ENCODE measurements around the gene DEF6. TPM values are rescaled to one million over a fixed set of nuclear protein-coding genes. Genes with fewer than 3 reads are reported as not detected.

The DEF6 gene
- 11.3 to 12.8 TPM (median 11.4 TPM) in 3 replicates for total RNA-seq (2021)
- percentile 50 among the genes with signal in this experiment for Bru-seq, nascent RNA
- long read RNA-seq, experiment 1, transcript DEF6-201 (11 exons, 2,262 nt) = major isoform, 32 of 39 reads
- long read RNA-seq, experiment 1, partial matches to known transcripts = 2 of 39 reads
- long read RNA-seq, experiment 1, other reads (novel, unspliced or antisense) = 5 of 39 reads
- long read RNA-seq, experiment 2, transcript DEF6-201 (11 exons, 2,262 nt) = major isoform, 7 of 19 reads
- long read RNA-seq, experiment 2, partial matches to known transcripts = 11 of 19 reads
- long read RNA-seq, experiment 2, other reads (novel, unspliced or antisense) = 1 of 19 reads
- long read RNA-seq, experiment 3, partial matches to known transcripts = 2 of 2 reads
- long read RNA-seq, experiment 3, other reads (novel, unspliced or antisense) = 0 of 2 reads

GRCh38 chr6:35297601-35298481 is at the start of gene DEF6:
Gene DEF6 (plus strand): TSS chr6:35297818. CDS start chr6:35297857, 39 bp downstream.
- H3K27me3 Mint-ChIP-seq (ENCODE audit: low read depth) = 0 out of 2 replicates have a peak, but pooled peaks cover 4% of the 10 kb centered on the region
- CTCF ChIA-PET = interaction anchor here (0.7 to 4.3 kb wide), 10 partner anchors 15 to 255 kb away, joined by 3 to 35 read pairs (median 11); partner anchors contain the start of genes FANCE and PPARD
- 0 out of 2 replicates have a peak within 1 kb of the TSS, but pooled peaks have one; percentile 41 for H3K27ac Mint-ChIP-seq
- peaks cover 8% of the 10 kb centered on the region for H3K36me3 Mint-ChIP-seq
- ATAC-seq = peak; percentile 94
- peak within 1 kb of the TSS; percentile 46 for H3K4me3 Mint-ChIP-seq
- POLR2A ChIA-PET = interaction anchor here (0.6 to 1.1 kb wide), 2 partner anchors 38 to 174 kb away, joined by 3 read pairs; partner anchors contain the start of gene ZNF76
- H3K9me3 Mint-ChIP-seq = no peaks in the 10 kb centered on the region
- DNase-seq (ENCODE audit: low spot score) = peak; percentile 90
- H3K4me1 Mint-ChIP-seq = peaks cover 35% of the 10 kb centered on the region
- TF ChIP-seq SMAD4 (CRISPR knock-in tag; IDR thresholded peaks at IDR 0.05) = 0 out of 2 replicates have a peak, but pooled peaks have one; percentile 18
- peak; percentile 71; the same call in 1 of the 2 replicates for TF ChIP-seq FOXP1 (CRISPR knock-in tag; IDR thresholded peaks at IDR 0.05; ENCODE audit: borderline replicate concordance)
- no peak for TF ChIP-seq E2F4 (CRISPR knock-in tag; IDR thresholded peaks at IDR 0.05; ENCODE audit: borderline replicate concordance, low read depth)
- 0 out of 2 replicates have a peak, but pooled peaks have one; percentile 52 for TF ChIP-seq SMAD3 (CRISPR knock-in tag; IDR thresholded peaks at IDR 0.05; ENCODE audit: borderline replicate concordance)
- peak; percentile 77; the same call in 1 of the 2 replicates for TF ChIP-seq MYBL2 (CRISPR knock-in tag; IDR thresholded peaks at IDR 0.05)
- 0 out of 2 replicates have a peak, but pooled peaks have one; percentile 45 for TF ChIP-seq ZNF532 (CRISPR knock-in tag; IDR thresholded peaks at IDR 0.05; ENCODE audit: borderline replicate concordance)
- peak; percentile 77 for TF ChIP-seq SP1 (CRISPR knock-in tag; conservative IDR thresholded peaks at IDR 0.05)
- TF ChIP-seq RELA (CRISPR knock-in tag; IDR thresholded peaks at IDR 0.05; ENCODE audit: borderline replicate concordance) = 0 out of 2 replicates have a peak, but pooled peaks have one; percentile 35
- TF ChIP-seq ZNF263 (CRISPR knock-in tag; IDR thresholded peaks at IDR 0.05; ENCODE audit: low read depth) = no peak
- no peak for TF ChIP-seq ZNF425 (CRISPR knock-in tag; conservative IDR thresholded peaks at IDR 0.05)
- 0 out of 2 replicates have a peak, but pooled peaks have one; percentile 42 for TF ChIP-seq E2F1 (CRISPR knock-in tag; IDR thresholded peaks at IDR 0.05)
- no peak for TF ChIP-seq ERG (CRISPR knock-in tag; IDR thresholded peaks at IDR 0.05)
- no peak for TF ChIP-seq ZMAT4 (CRISPR knock-in tag; IDR thresholded peaks at IDR 0.05)
- TF ChIP-seq ZNF416 (CRISPR knock-in tag; IDR thresholded peaks at IDR 0.05) = no peak
- TF ChIP-seq ARID4B (CRISPR knock-in tag; IDR thresholded peaks at IDR 0.05; ENCODE audit: borderline replicate concordance) = no peak
- TF ChIP-seq MAX (CRISPR knock-in tag; IDR thresholded peaks at IDR 0.05) = peak; percentile 87
- TF ChIP-seq ESRRA (CRISPR knock-in tag; IDR thresholded peaks at IDR 0.05; ENCODE audit: borderline replicate concordance) = no peak
